K562 (cell line): ENCODE results near the gene EFCAB10. TPM values are rescaled to one million over a fixed set of nuclear protein-coding genes. Genes with fewer than 3 reads are reported as not detected.

ENCODE experiments used
- ATAC-seq: fragments of 200-7000 bp; cut with Tn5 transposase; 3 replicates; pipeline ENCODE4 v1.9.1; 2020; ENCODE audit warnings: moderate library complexity
- BruUV-seq: library from RNA; stranded (reverse); fragments of 400-500 nt; replicated peaks from 2 replicates; lab custom pipeline; 2021; lab: Mats Ljungman, UMichigan
- CTCF ChIA-PET: fragments of 300-600 bp; formaldehyde crosslinking; extraction: SDS; loops from one replicate; lab custom pipeline; 2021; ENCODE audit warnings: low intra/inter-chr PET ratio; lab: Yijun Ruan, JAX
- POLR2A ChIA-PET: fragments of 300-600, 350-650 bp; sonication (Branson Sonifier 250); formaldehyde crosslinking; extraction: SDS; loops from one replicate; lab custom pipeline; 2021; ENCODE audit warnings: antibody characterized with exemption, inconsistent platforms; lab: Yijun Ruan, JAX
- DNase-seq, 4 experiments: peaks; one replicate each; pipeline versions ENCODE4 v3.0.0 to v3.0.0-alpha.2; 2011 to 2018; ENCODE audit warnings: low spot score in 3 of 4, mixed read lengths in 3 of 4; ENCODE audit errors: extremely low read depth in 1 of 4
- FAIRE-seq: peaks from 2 replicates; lab custom pipeline; 2011; peaks lifted over from hg19 to GRCh38; lab: Jason Lieb, UNC
- H2AFZ ChIP-seq: 2 replicates; pipeline ENCODE4 v1.6.0; 2011; ENCODE audit warnings: low read depth, low read length, control low read depth, inconsistent platforms
- H3K27ac ChIP-seq: fragments of 200-600 bp; 3 replicates; pipeline ENCODE4 v1.8.0; 2011; ENCODE audit warnings: low read depth, mild to moderate bottlenecking, control low read depth, inconsistent platforms, low read length, moderate library complexity, mixed read lengths; ENCODE audit errors: extremely low read depth
- H3K27me3 ChIP-seq, 2 experiments: fragments of 300-600 bp in 1 of 2; 2 replicates in 1 of 2; 3 replicates in 1 of 2; pipeline versions ENCODE4 v1.6.0 to v1.8.0; 2011; ENCODE audit warnings: inconsistent platforms in 2 of 2, low read length in 2 of 2, mild to moderate bottlenecking in 1 of 2, mixed read lengths in 1 of 2, moderate library complexity in 1 of 2; ENCODE audit not compliant: control insufficient read depth in 2 of 2, insufficient read depth in 2 of 2
- H3K36me3 ChIP-seq: fragments of 300-600 bp; 3 replicates; pipeline ENCODE4 v1.8.0; 2011; ENCODE audit warnings: mild to moderate bottlenecking, low read length, inconsistent platforms; ENCODE audit not compliant: control insufficient read depth, insufficient read depth
- H3K4me1 ChIP-seq, 2 experiments: fragments of 200-600 bp in 1 of 2; replicated peaks in 1 of 2; 2 replicates in 1 of 2; 3 replicates in 1 of 2; pipeline versions ENCODE4 v1.5.1 to v1.8.0; 2011; ENCODE audit warnings: inconsistent platforms in 2 of 2, low read length in 2 of 2, mild to moderate bottlenecking in 1 of 2, mixed read lengths in 1 of 2, moderate library complexity in 1 of 2; ENCODE audit not compliant: control insufficient read depth in 2 of 2, insufficient read depth in 2 of 2
- H3K4me2 ChIP-seq: 2 replicates; pipeline ENCODE4 v1.6.1; 2011; ENCODE audit warnings: low read length, control low read depth, inconsistent platforms, mixed read lengths; ENCODE audit not compliant: insufficient read depth
- H3K4me3 ChIP-seq: fragments of 200-600 bp; sonication (generic), shearing (Covaris generic); 2 replicates; pipeline ENCODE4 v1.5.1; 2016; ENCODE audit warnings: control low read depth, inconsistent platforms
- H3K79me2 ChIP-seq: fragments of 200-600 bp; 3 replicates; pipeline ENCODE4 v1.8.0; 2011; ENCODE audit warnings: low read length, inconsistent platforms; ENCODE audit not compliant: control insufficient read depth, insufficient read depth
- H3K9ac ChIP-seq, 2 experiments: 2 replicates each; pipeline versions ENCODE4 v1.6.0 to v1.6.1; 2011; ENCODE audit warnings: low read depth in 2 of 2, low read length in 2 of 2, control low read depth in 1 of 2, inconsistent platforms in 1 of 2, mild to moderate bottlenecking in 1 of 2, mixed read lengths in 1 of 2; ENCODE audit not compliant: insufficient read depth in 1 of 2
- H3K9me1 ChIP-seq: one replicate; pipeline ENCODE4 v1.6.0; 2011; ENCODE audit warnings: inconsistent platforms, mild to moderate bottlenecking, low read length, moderate library complexity; ENCODE audit not compliant: control insufficient read depth, insufficient read depth
- H3K9me3 ChIP-seq: replicated peaks from 2 replicates; pipeline ENCODE4 v1.5.1; 2011; ENCODE audit warnings: low read depth, low read length, inconsistent platforms; ENCODE audit not compliant: control insufficient read depth, insufficient read depth
- H4K20me1 ChIP-seq: replicated peaks from 2 replicates; pipeline ENCODE4 v1.6.1; 2011; ENCODE audit warnings: low read length, inconsistent platforms, mixed read lengths; ENCODE audit not compliant: control insufficient read depth, insufficient read depth
- BCL6 ChIP-seq: fragments of 250-450 bp; sonication (Bioruptor Pico); IDR thresholded peaks from 2 replicates; pipeline ENCODE4 v1.4.0; 2020
- HDAC2 ChIP-seq: fragments of 450-650 bp; IDR thresholded peaks from 2 replicates; pipeline ENCODE4 v1.6.1; 2016; ENCODE audit warnings: mild to moderate bottlenecking
- HDAC8 ChIP-seq: fragments of 450-650 bp; IDR thresholded peaks from 2 replicates; pipeline ENCODE4 v1.6.1; 2016; ENCODE audit warnings: mild to moderate bottlenecking, missing genetic modification characterization, moderate library complexity, missing compliant biosample characterization
- KLF6 ChIP-seq: fragments of 250-450 bp; sonication (Bioruptor Pico); IDR thresholded peaks from 2 replicates; pipeline ENCODE4 v1.4.0; 2020; ENCODE audit warnings: mild to moderate bottlenecking, moderate library complexity, borderline replicate concordance
- MCM7 ChIP-seq, 2 experiments: fragments of 450-650 bp; IDR thresholded peaks; 2 replicates each; pipeline ENCODE4 v1.6.1; 2016 to 2018
- RBM15 ChIP-seq: fragments of 200-400 bp; formaldehyde crosslinking; IDR thresholded peaks from 2 replicates; pipeline ENCODE4 v1.6.1; 2018; ENCODE audit warnings: mild to moderate bottlenecking, low read length, moderate library complexity; ENCODE audit not compliant: insufficient read depth
- SUPT5H ChIP-seq: fragments of 450-650 bp; IDR thresholded peaks from 2 replicates; pipeline ENCODE4 v1.6.1; 2016
- ZBTB7A ChIP-seq: IDR thresholded peaks from 2 replicates; pipeline ENCODE4 v1.6.1; 2011; ENCODE audit warnings: low read depth, mild to moderate bottlenecking, low read length, moderate library complexity, borderline replicate concordance; ENCODE audit not compliant: control insufficient read depth
- ZNF165 ChIP-seq: fragments of 250-450 bp; sonication (Bioruptor Pico); IDR thresholded peaks from 2 replicates; pipeline ENCODE4 v1.4.0; 2020; ENCODE audit warnings: borderline replicate concordance
- WGBS: fragments of 100-300 bp; shearing (Covaris generic); methylation state at CpG from one replicate; pipeline ENCODE4 v1.1.6; 2016; ENCODE audit warnings: low coverage, mixed read lengths; ENCODE audit not compliant: insufficient coverage; ENCODE audit errors: missing lambda C conversion rate; 5-methylcytosine and 5-hydroxymethylcytosine counted together
- in situ Hi-C: fragments of 300-500 bp; cut with MboI; formaldehyde crosslinking; loops from 4 replicates; pipeline ENCODE4 v1.15.0; 2018; ENCODE audit warnings: inconsistent platforms, mixed read lengths
- intact Hi-C: fragments of 100-400 bp; cut with micrococcal nuclease; formaldehyde crosslinking; loops from 2 replicates; pipeline ENCODE4 v1.14.2; 2022
- polyA plus RNA-seq, 8 experiments: library from polyadenylated mRNA; depleted of rRNA in 4 of 8; stranded (reverse) in 5 of 8; unstranded in 3 of 8; fragments of >200 nt; fragmentation: Nextera tagmentation in 2 of 8; fragmentation: Illumina TruSeq in 1 of 8; extraction: Ambion mirVana in 2 of 8; extraction: Trizol in 1 of 8; gene quantifications; 2 replicates each; pipeline versions ENCODE4 v1.2.1 to v1.2.3, GENCODE V29; 2011 to 2014; ENCODE audit warnings: inconsistent platforms in 1 of 8, missing spikeins in 1 of 8
- total RNA-seq, 7 experiments: library from RNA; depleted of rRNA in 6 of 7; stranded (reverse); fragments of >200 nt in 6 of 7; fragmentation: Illumina TruSeq in 2 of 7; extraction: Trizol in 2 of 7; gene quantifications; 2 replicates each; pipeline versions ENCODE4 v1.2.1 to v1.2.3, GENCODE V29; 2011 to 2021; ENCODE audit warnings: low replicate concordance in 1 of 7
- TF ChIP-seq, protein P1 (sequence below): fragments of 250-450 bp; sonication (Bioruptor Pico); IDR thresholded peaks from 2 replicates; pipeline ENCODE4 v1.5.0; 2022; ENCODE audit warnings: mild to moderate bottlenecking
- TF ChIP-seq, protein P2 (sequence below), 2 experiments: fragments of 450-650 bp; IDR thresholded peaks; 2 replicates each; pipeline ENCODE4 v1.6.1; 2016

EFCAB10 gene
- total and polyA plus RNA-seq, 9 of the 15 experiments (the other 6 are each of a cell fraction or from before 2014, with no cell fraction given) = 5.0 to 21.4 (median 16.8) TPM

DNA sequence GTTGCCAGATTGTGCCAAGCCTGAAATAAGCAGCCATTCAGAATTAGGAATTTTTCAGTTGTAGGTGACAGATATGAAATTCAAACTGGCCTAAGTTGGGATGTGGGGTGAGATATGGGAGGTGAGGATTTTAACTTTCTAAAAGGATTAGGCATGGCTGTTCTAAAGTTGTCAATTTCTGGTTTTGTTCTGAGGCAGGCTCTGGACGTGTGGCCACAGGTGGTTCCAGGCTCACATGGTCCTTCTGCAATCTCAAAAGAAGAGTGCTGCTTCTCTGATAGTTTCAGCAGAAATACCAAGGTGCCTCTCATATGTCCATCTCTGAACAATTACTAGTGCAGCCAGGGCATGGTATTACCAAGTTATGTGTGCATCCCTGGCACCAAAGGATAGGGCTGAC lies 21.4 kb downstream of the EFCAB10 start:
- CTCF ChIA-PET = no interaction called here
- Histone ChIP-seq H3K9me3 (no peaks in the 10 kb centered on the region), H3K36me3 (peaks cover 89% of the 10 kb centered on the region), H3K27me3 (no peaks in the 10 kb centered on the region), H2AFZ (no peak overlapping the region), H3K9ac (no peak overlapping the region), H3K27ac (no peak overlapping the region), H3K4me3 (no peak overlapping the region), H3K79me2 (no peaks in the 10 kb centered on the region), H3K9me1 (no peaks in the 10 kb centered on the region), H3K4me1 (no peaks in the 10 kb centered on the region), H3K4me2 (no peak overlapping the region), H4K20me1 (no peaks in the 10 kb centered on the region)
- FAIRE-seq (no peak), ATAC-seq (no peak), DNase-seq (no peak)
- no TSS peak for BruUV-seq
- in situ Hi-C loops (no loop called here), intact Hi-C loops (no loop called here)
- TF ChIP-seq KLF6 (CRISPR knock-in tag) (no peak), HDAC8 (no peak), RBM15 (no peak), MCM7 (IDR thresholded peaks at IDR 0.05) (no peak), ZBTB7A (no peak), ZNF165 (CRISPR knock-in tag) (no peak), BCL6 (CRISPR knock-in tag) (no peak), SUPT5H (no peak), HDAC2 (no peak)
- TF ChIP-seq, protein P1, sequence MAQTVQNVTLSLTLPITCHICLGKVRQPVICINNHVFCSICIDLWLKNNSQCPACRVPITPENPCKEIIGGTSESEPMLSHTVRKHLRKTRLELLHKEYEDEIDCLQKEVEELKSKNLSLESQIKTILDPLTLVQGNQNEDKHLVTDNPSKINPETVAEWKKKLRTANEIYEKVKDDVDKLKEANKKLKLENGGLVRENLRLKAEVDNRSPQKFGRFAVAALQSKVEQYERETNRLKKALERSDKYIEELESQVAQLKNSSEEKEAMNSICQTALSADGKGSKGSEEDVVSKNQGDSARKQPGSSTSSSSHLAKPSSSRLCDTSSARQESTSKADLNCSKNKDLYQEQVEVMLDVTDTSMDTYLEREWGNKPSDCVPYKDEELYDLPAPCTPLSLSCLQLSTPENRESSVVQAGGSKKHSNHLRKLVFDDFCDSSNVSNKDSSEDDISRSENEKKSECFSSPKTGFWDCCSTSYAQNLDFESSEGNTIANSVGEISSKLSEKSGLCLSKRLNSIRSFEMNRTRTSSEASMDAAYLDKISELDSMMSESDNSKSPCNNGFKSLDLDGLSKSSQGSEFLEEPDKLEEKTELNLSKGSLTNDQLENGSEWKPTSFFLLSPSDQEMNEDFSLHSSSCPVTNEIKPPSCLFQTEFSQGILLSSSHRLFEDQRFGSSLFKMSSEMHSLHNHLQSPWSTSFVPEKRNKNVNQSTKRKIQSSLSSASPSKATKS (CRISPR knock-in tag) = no peak
- TF ChIP-seq, protein P2, sequence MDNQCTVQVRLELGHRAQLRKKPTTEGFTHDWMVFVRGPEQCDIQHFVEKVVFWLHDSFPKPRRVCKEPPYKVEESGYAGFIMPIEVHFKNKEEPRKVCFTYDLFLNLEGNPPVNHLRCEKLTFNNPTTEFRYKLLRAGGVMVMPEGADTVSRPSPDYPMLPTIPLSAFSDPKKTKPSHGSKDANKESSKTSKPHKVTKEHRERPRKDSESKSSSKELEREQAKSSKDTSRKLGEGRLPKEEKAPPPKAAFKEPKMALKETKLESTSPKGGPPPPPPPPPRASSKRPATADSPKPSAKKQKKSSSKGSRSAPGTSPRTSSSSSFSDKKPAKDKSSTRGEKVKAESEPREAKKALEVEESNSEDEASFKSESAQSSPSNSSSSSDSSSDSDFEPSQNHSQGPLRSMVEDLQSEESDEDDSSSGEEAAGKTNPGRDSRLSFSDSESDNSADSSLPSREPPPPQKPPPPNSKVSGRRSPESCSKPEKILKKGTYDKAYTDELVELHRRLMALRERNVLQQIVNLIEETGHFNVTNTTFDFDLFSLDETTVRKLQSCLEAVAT (IDR thresholded peaks at IDR 0.05) = no peak
- POLR2A ChIA-PET = no interaction called here
- 70% methylated on average over 1 of the region's 1 CpG for WGBS
